ENCODE data around the gene DGKI.

The DGKI gene

GRCh38 chr7:137618748-137619147 is 228.0 kb downstream of the DGKI start:
- Histone ChIP-seq H3K4me3 (ENCODE audit: insufficient read depth, low read length, poor library complexity, severe bottlenecking) (no peak overlapping the region), H3K36me3 (ENCODE audit: low read length) (no peaks in the 10 kb centered on the region), H3F3A (ENCODE audit: insufficient read depth) (no peaks in the 10 kb centered on the region), H3K27me3 (ENCODE audit: low read length) (no peaks in the 10 kb centered on the region), H3K9me3 (ENCODE audit: insufficient read depth, low read length) (no peaks in the 10 kb centered on the region), H3K9ac (ENCODE audit: low read length) (no peak overlapping the region), H3K9me2 (replicated peaks; ENCODE audit: insufficient read depth, low read length) (no peaks in the 10 kb centered on the region), H3K4me2 (ENCODE audit: low read depth, low read length, poor library complexity, severe bottlenecking) (no peak overlapping the region), H2AFZ (ENCODE audit: low read depth, low read length, severe bottlenecking) (no peak overlapping the region), H4K20me1 (ENCODE audit: low read depth, low read length) (no peaks in the 10 kb centered on the region), H3K79me2 (ENCODE audit: insufficient read depth, low read length) (no peaks in the 10 kb centered on the region), H3K27ac (ENCODE audit: low read depth, low read length) (no peak overlapping the region)
- TF ChIP-seq CTCF (IDR thresholded peaks at IDR 0.05; ENCODE audit: insufficient read depth, low read length, poor library complexity, severe bottlenecking) = no peak
- no peak for TF ChIP-seq EZH2phosphoT487 (conservative IDR thresholded peaks at IDR 0.05; ENCODE audit: low read length)

DNA sequence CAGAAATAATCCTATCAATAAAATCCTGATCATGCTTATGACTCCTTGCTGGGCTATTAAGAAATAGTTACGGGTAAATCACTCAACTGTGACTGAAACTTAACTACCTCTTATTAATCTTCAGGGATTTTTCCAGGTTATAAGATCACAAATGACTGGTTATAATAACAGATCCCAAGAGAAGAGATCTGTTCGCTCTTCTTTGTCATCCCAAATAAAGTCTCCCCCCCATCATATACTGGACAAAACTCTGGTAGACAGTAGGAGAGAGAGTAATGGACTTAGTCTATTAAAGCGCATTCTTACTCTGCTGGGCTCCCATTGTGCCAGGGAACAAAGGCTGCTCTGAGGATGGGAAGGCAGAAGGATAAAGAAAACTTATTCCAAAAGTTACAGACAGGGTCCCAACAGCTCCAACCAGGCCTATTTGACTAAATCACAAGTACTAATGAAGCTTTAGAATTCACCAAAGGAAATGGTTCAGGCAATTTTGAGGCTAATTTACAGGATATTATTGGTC is 233.7 kb downstream of the DGKI start:
- Histone ChIP-seq H3K4me3 (ENCODE audit: insufficient read depth, low read length, poor library complexity, severe bottlenecking) (no peak overlapping the region), H3K27ac (ENCODE audit: low read depth, low read length) (no peak overlapping the region), H3K4me2 (ENCODE audit: low read depth, low read length, poor library complexity, severe bottlenecking) (no peak overlapping the region), H2AFZ (ENCODE audit: low read depth, low read length, severe bottlenecking) (no peak overlapping the region), H4K20me1 (ENCODE audit: low read depth, low read length) (no peaks in the 10 kb centered on the region), H3K79me2 (ENCODE audit: insufficient read depth, low read length) (no peaks in the 10 kb centered on the region), H3F3A (ENCODE audit: insufficient read depth) (no peaks in the 10 kb centered on the region), H3K9ac (ENCODE audit: low read length) (no peak overlapping the region), H3K9me3 (ENCODE audit: insufficient read depth, low read length) (no peaks in the 10 kb centered on the region), H3K36me3 (ENCODE audit: low read length) (no peaks in the 10 kb centered on the region), H3K9me2 (replicated peaks; ENCODE audit: insufficient read depth, low read length) (no peaks in the 10 kb centered on the region), H3K27me3 (ENCODE audit: low read length) (no peaks in the 10 kb centered on the region)
- TF ChIP-seq EZH2phosphoT487 (conservative IDR thresholded peaks at IDR 0.05; ENCODE audit: low read length) (no peak), CTCF (IDR thresholded peaks at IDR 0.05; ENCODE audit: insufficient read depth, low read length, poor library complexity, severe bottlenecking) (no peak)

GRCh38 chr7:137611606-137612005 is 235.2 kb downstream of the DGKI start:
- Histone ChIP-seq H3K36me3 (ENCODE audit: low read length) (no peaks in the 10 kb centered on the region), H3K4me2 (ENCODE audit: low read depth, low read length, poor library complexity, severe bottlenecking) (no peak overlapping the region), H2AFZ (ENCODE audit: low read depth, low read length, severe bottlenecking) (no peak overlapping the region), H3K79me2 (ENCODE audit: insufficient read depth, low read length) (no peaks in the 10 kb centered on the region), H3K27me3 (ENCODE audit: low read length) (no peaks in the 10 kb centered on the region), H3K4me3 (ENCODE audit: insufficient read depth, low read length, poor library complexity, severe bottlenecking) (no peak overlapping the region), H3K9me3 (ENCODE audit: insufficient read depth, low read length) (no peaks in the 10 kb centered on the region), H3F3A (ENCODE audit: insufficient read depth) (no peaks in the 10 kb centered on the region), H4K20me1 (ENCODE audit: low read depth, low read length) (no peaks in the 10 kb centered on the region), H3K27ac (ENCODE audit: low read depth, low read length) (no peak overlapping the region), H3K9ac (ENCODE audit: low read length) (no peak overlapping the region), H3K9me2 (replicated peaks; ENCODE audit: insufficient read depth, low read length) (no peaks in the 10 kb centered on the region)
- TF ChIP-seq EZH2phosphoT487 (conservative IDR thresholded peaks at IDR 0.05; ENCODE audit: low read length) = no peak
- TF ChIP-seq CTCF (IDR thresholded peaks at IDR 0.05; ENCODE audit: insufficient read depth, low read length, poor library complexity, severe bottlenecking) = no peak
